KMS-11 (cell line): Measurements from ENCODE around the gene POLE3.
A peak's percentile ranks its signal among the peaks of the same experiment; 100 is the strongest.

ENCODE experiments used
- H2AFZ ChIP-seq: fragments of 200-600 bp; sonication (generic); 2 replicates; pipeline ENCODE4 v1.6.1; 2016; ENCODE audit warnings: antibody characterized with exemption, mixed run types, low read depth
- H3K27ac ChIP-seq: fragments of 200-600 bp; sonication (generic); 2 replicates; pipeline ENCODE4 v1.6.1; 2016; ENCODE audit warnings: mild to moderate bottlenecking, mixed run types
- H3K27me3 ChIP-seq: fragments of 200-600 bp; sonication (generic); 2 replicates; pipeline ENCODE4 v1.6.1; 2017; ENCODE audit warnings: mild to moderate bottlenecking, low read depth, mixed run types, moderate library complexity; ENCODE audit not compliant: insufficient read depth
- H3K36me3 ChIP-seq: fragments of 200-600 bp; sonication (generic); 2 replicates; pipeline ENCODE4 v1.6.1; 2017; ENCODE audit warnings: mild to moderate bottlenecking, mixed run types; ENCODE audit not compliant: insufficient read depth
- H3K4me1 ChIP-seq: fragments of 200-600 bp; sonication (generic); 2 replicates; pipeline ENCODE4 v1.6.1; 2016; ENCODE audit warnings: mild to moderate bottlenecking, low read depth, mixed run types; ENCODE audit not compliant: poor library complexity, severe bottlenecking
- H3K4me2 ChIP-seq: fragments of 200-600 bp; sonication (generic); 2 replicates; pipeline ENCODE4 v1.7.0; 2016; ENCODE audit warnings: mild to moderate bottlenecking, mixed run types
- H3K4me3 ChIP-seq: fragments of 200-600 bp; sonication (generic); IDR thresholded peaks from 2 replicates; pipeline ENCODE4 v1.6.1; 2017; ENCODE audit warnings: low read depth, low read length, mixed read lengths; ENCODE audit not compliant: insufficient read depth
- H3K79me2 ChIP-seq: fragments of 200-600 bp; sonication (generic); 2 replicates; pipeline ENCODE4 v1.6.1; 2016; ENCODE audit warnings: low read depth, mixed run types; ENCODE audit not compliant: insufficient read depth
- H3K9ac ChIP-seq: fragments of 200-600 bp; sonication (generic); 2 replicates; pipeline ENCODE4 v1.6.1; 2016; ENCODE audit warnings: mild to moderate bottlenecking, mixed run types
- H4K20me1 ChIP-seq: fragments of 200-600 bp; sonication (generic); 2 replicates; pipeline ENCODE4 v1.6.1; 2016; ENCODE audit warnings: mild to moderate bottlenecking, mixed run types; ENCODE audit not compliant: insufficient read depth
- TF ChIP-seq, protein P1 (sequence below): fragments of 200-600 bp; sonication (generic); conservative IDR thresholded peaks from 2 replicates; pipeline ENCODE4 v1.6.1; 2017; ENCODE audit warnings: low read depth, mild to moderate bottlenecking, antibody characterized with exemption, low read length, moderate library complexity, mixed read lengths

POLE3 gene

DNA sequence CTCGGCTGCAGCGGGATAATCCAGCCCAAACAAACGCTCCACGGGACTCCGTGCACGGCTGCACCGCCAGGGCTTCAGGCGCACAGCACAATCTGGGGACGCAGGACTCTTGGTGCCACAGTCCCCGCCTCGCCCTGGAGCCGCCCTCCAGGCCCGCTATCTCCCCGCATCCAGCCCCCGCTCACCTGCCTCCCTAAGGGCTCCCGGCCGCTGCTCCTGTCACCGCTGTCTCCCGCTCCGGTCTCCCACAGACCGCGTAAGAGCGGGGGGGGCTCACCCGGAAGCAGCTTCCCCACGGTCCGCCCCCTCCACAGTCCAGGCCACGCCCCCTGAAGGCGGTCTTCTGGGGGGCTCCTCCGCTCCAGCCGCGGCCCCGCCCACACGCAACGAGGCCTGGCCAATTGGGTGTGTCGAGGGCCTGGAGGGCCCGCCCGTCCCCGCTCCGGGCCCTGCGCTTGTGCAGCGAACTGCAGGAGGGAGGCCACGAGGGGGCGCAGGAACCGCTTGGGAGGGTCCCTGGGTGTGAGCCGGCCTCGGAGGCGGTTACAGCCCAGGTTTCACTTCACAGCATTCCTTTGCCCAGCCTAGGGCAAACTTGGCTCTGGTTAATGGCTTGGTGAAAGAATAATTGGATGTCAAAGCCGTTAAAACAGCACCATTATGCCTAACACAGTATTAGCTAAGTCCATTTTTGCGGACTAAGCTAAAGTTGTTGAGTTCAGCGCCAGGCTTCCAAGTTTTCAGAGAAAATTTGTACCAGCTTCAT is 9.3 kb downstream of the POLE3 start, which contains the start of gene ALAD:
Gene ALAD, minus strand, starts transcription at position 258 of the 766 bp plus-strand sequence. CDS start 7,725 bp downstream, outside the sequence.
- H3K27me3 ChIP-seq, result no peaks in the 10 kb centered on the region
- H3K4me1 ChIP-seq, result peaks cover 17% of the 10 kb centered on the region
- no peaks in the 10 kb centered on the region for H4K20me1 ChIP-seq
- H3K4me2 ChIP-seq, result peak within 1 kb of the TSS; percentile 73
- H3K79me2 ChIP-seq, result no peaks in the 10 kb centered on the region
- H3K9ac ChIP-seq, result peak within 1 kb of the TSS; percentile 14; the same call in 1 of the 2 replicates
- TF ChIP-seq, protein P1, sequence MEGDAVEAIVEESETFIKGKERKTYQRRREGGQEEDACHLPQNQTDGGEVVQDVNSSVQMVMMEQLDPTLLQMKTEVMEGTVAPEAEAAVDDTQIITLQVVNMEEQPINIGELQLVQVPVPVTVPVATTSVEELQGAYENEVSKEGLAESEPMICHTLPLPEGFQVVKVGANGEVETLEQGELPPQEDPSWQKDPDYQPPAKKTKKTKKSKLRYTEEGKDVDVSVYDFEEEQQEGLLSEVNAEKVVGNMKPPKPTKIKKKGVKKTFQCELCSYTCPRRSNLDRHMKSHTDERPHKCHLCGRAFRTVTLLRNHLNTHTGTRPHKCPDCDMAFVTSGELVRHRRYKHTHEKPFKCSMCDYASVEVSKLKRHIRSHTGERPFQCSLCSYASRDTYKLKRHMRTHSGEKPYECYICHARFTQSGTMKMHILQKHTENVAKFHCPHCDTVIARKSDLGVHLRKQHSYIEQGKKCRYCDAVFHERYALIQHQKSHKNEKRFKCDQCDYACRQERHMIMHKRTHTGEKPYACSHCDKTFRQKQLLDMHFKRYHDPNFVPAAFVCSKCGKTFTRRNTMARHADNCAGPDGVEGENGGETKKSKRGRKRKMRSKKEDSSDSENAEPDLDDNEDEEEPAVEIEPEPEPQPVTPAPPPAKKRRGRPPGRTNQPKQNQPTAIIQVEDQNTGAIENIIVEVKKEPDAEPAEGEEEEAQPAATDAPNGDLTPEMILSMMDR, result peak; percentile 86
- H2AFZ ChIP-seq, result peak within 1 kb of the TSS; percentile 74
- H3K36me3 ChIP-seq, result no peaks in the 10 kb centered on the region
- H3K27ac ChIP-seq, result no peak within 1 kb of the TSS
- H3K4me3 ChIP-seq, result no peak within 1 kb of the TSS

DNA sequence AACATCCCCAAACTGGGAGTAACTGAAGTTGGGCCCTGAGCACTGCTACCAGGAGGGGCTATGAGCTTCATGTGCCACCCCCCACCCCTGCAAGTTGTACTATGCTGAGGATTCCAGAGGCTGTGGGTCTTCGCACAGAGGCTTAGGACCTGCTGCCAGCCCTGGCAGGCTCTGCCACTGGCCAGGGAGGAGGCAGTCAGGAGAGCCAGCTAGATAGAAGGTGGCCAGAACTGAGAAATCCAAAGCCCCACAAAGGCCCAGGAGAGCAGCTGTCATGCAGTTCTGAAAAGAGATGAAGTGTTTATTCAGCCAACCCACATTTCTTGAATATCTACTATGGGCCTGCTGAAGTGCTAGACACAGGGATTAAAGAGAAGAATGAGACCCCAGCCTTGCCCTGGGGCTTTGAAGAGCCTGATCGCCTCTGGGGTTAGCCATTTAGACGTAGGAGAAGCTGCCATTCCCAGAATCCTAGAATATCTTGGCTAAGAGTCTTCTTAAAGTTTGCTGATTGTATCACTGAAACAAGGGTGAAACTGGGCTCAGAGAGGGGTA is 10.8 kb downstream of the POLE3 start:
- Histone ChIP-seq H3K4me1 (peaks cover 15% of the 10 kb centered on the region), H3K27ac (no peak overlapping the region), H3K79me2 (no peaks in the 10 kb centered on the region), H4K20me1 (no peaks in the 10 kb centered on the region), H3K36me3 (no peaks in the 10 kb centered on the region), H3K27me3 (no peaks in the 10 kb centered on the region), H3K9ac (no peak overlapping the region), H2AFZ (no peak overlapping the region), H3K4me2 (peak overlapping the region; percentile 73; the same call in 1 of the 2 replicates), H3K4me3 (no peak overlapping the region)
- TF ChIP-seq, protein P1, result no peak

DNA sequence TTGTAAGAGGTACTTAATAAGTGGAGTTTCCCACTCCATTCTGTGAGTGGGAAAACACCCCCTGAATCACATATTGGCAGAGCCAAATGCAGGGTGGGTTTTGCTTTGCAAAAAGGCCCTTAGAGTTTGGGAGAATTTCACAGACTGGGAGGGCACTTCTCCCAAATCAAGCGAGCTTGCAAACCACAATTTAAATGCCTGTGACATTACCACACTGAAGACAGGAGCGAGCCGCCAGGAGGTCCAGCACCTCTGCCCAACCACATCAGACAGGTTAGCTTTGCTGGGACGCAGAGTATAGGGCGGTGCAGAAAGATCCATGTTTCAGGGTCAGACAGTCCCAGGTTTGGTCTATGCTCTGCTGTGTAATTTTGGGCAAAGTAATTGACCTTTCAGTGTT is 11.7 kb downstream of the POLE3 start:
- no peak overlapping the region for H3K4me3 ChIP-seq
- no peaks in the 10 kb centered on the region for H3K27me3 ChIP-seq
- H3K27ac ChIP-seq, result no peak overlapping the region
- TF ChIP-seq, protein P1, result no peak
- H3K79me2 ChIP-seq, result no peaks in the 10 kb centered on the region
- H2AFZ ChIP-seq, result no peak overlapping the region
- no peak overlapping the region for H3K9ac ChIP-seq
- H3K4me1 ChIP-seq, result peaks cover 15% of the 10 kb centered on the region
- no peaks in the 10 kb centered on the region for H4K20me1 ChIP-seq
- H3K4me2 ChIP-seq, result no peak overlapping the region
- no peaks in the 10 kb centered on the region for H3K36me3 ChIP-seq

DNA sequence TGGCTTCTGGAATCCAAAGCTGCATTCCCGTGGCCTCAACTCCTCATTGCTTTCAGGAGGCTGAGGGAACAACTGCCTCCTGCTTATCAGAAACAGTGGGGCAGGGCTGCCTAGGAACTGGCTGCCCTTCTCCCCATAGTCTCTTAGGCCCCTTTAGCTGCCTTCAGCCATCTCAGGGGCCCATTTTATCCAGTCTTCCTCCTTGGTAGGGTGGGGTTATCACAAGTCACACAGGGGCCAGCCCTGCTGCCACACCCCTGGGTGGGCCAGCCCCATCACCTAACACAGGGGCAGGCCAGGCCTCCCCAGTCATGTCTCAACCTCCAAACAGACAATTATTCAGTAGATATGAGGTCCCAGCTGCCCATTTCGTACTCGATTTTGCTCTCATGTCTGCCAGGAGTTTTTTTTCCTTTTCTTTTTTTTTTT is 13.3 kb downstream of the POLE3 start:
- H3K79me2 ChIP-seq, result no peaks in the 10 kb centered on the region
- no peak overlapping the region for H3K9ac ChIP-seq
- TF ChIP-seq, protein P1, result no peak
- H2AFZ ChIP-seq, result no peak overlapping the region
- H3K27ac ChIP-seq, result no peak overlapping the region
- H4K20me1 ChIP-seq, result no peaks in the 10 kb centered on the region
- H3K4me2 ChIP-seq, result no peak overlapping the region
- no peak overlapping the region for H3K4me3 ChIP-seq
- H3K4me1 ChIP-seq, result peaks cover 15% of the 10 kb centered on the region
- H3K27me3 ChIP-seq, result no peaks in the 10 kb centered on the region
- H3K36me3 ChIP-seq, result no peaks in the 10 kb centered on the region
